Smooth muscle cell (in vitro differentiated cells): ENCODE results near the gene MAMDC2. TPM values are rescaled to one million over a fixed set of nuclear protein-coding genes. Genes with fewer than 3 reads are reported as not detected.

Experiments
- DNase-seq: peaks from one replicate; lab custom pipeline; 2025; ENCODE audit not compliant: unreplicated experiment; lab: John Stamatoyannopoulos, UW
- H2AFZ ChIP-seq: fragments of 200-600 bp; sonication (generic); 2 replicates; pipeline ENCODE4 v1.6.0; 2016; ENCODE audit warnings: antibody characterized with exemption, low read depth, mild to moderate bottlenecking
- H3F3A ChIP-seq: fragments of 200-600 bp; sonication (generic); 2 replicates; pipeline ENCODE4 v1.6.0; 2017; ENCODE audit warnings: antibody characterized with exemption, low read depth
- H3K27ac ChIP-seq: fragments of 200-600 bp; sonication (generic); 2 replicates; pipeline ENCODE4 v1.5.1; 2016; ENCODE audit warnings: low read depth, mild to moderate bottlenecking
- H3K27me3 ChIP-seq: fragments of 200-600 bp; sonication (generic); 2 replicates; pipeline ENCODE4 v1.6.1; 2016; ENCODE audit warnings: low read depth, mild to moderate bottlenecking
- H3K36me3 ChIP-seq: fragments of 200-600 bp; sonication (generic); 2 replicates; pipeline ENCODE4 v1.5.1; 2016; ENCODE audit warnings: low read depth
- H3K4me1 ChIP-seq: fragments of 200-600 bp; sonication (generic); 2 replicates; pipeline ENCODE4 v1.5.1; 2016; ENCODE audit warnings: low read depth
- H3K4me2 ChIP-seq: fragments of 200-600 bp; sonication (generic); 2 replicates; pipeline ENCODE4 v1.6.0; 2016; ENCODE audit warnings: mild to moderate bottlenecking
- H3K4me3 ChIP-seq: fragments of 200-600 bp; sonication (generic); 2 replicates; pipeline ENCODE4 v1.5.1; 2016; ENCODE audit warnings: mild to moderate bottlenecking
- H3K79me2 ChIP-seq: fragments of 200-600 bp; sonication (generic); 2 replicates; pipeline ENCODE4 v1.6.0; 2016; ENCODE audit warnings: low read depth, mild to moderate bottlenecking
- H3K9ac ChIP-seq: fragments of 200-600 bp; sonication (generic); 2 replicates; pipeline ENCODE4 v1.6.0; 2016; ENCODE audit warnings: low read depth
- H3K9me3 ChIP-seq: fragments of 200-600 bp; sonication (generic); replicated peaks from 2 replicates; pipeline ENCODE4 v1.5.1; 2016; ENCODE audit warnings: low read depth
- H4K20me1 ChIP-seq: fragments of 200-600 bp; sonication (generic); 2 replicates; pipeline ENCODE4 v1.6.0; 2016; ENCODE audit warnings: low read depth
- CTCF ChIP-seq: fragments of 200-600 bp; sonication (generic); IDR thresholded peaks from 2 replicates; pipeline ENCODE4 v1.5.1; 2017; ENCODE audit warnings: borderline replicate concordance, mild to moderate bottlenecking, antibody characterized with exemption; ENCODE audit not compliant: insufficient read depth, poor library complexity, severe bottlenecking
- WGBS: methylation state at CpG from one replicate; pipeline ENCODE4 v1.1.7; 2016; ENCODE audit warnings: low lambda C conversion rate; 5-methylcytosine and 5-hydroxymethylcytosine counted together
- polyA plus RNA-seq: library from polyadenylated mRNA; unstranded; fragments of >200 nt; fragmentation: Nextera tagmentation; extraction: Ambion mirVana; gene quantifications from 2 replicates; pipeline ENCODE4 v1.2.1, GENCODE V29; 2016
- total RNA-seq: library from RNA; depleted of rRNA; stranded (reverse); fragments of >200 nt; gene quantifications from 2 replicates; pipeline ENCODE4 v1.2.3, GENCODE V29; 2014

Gene MAMDC2
- total and polyA plus RNA-seq, 2 experiments from 2014 or later: 8.2 to 13.0 TPM

DNA sequence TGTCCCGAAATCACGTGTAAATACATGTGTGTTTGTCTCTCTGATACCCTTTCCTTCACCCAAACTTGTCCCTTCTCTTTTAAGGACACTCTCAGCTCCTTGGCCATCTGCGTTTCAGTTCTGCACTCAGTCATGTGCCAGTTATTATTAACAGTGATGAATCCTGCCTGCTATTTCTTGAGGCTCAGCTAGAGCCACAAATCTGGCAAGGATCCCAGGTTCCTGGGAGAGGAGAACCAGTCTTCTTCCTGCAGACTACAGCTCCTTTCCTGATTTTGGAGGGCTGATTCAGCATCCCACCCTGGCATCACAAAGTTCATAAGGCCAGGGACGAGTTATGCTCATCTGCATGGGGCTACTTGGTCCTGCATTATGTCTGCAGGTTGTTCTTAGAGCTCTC lies 5.6 kb downstream of the MAMDC2 start:
- no peak overlapping the region for H3K4me2 ChIP-seq
- no peak overlapping the region for H3K9ac ChIP-seq
- no peak overlapping the region for H3K27ac ChIP-seq
- no peak for DNase-seq
- no peak overlapping the region for H3K4me3 ChIP-seq
- no peaks in the 10 kb centered on the region for H3K27me3 ChIP-seq
- H3K9me3 ChIP-seq: no peaks in the 10 kb centered on the region
- H3K36me3 ChIP-seq: no peaks in the 10 kb centered on the region
- no peaks in the 10 kb centered on the region for H3K79me2 ChIP-seq
- TF ChIP-seq CTCF: no peak
- WGBS: 72% methylated on average over 4 of the region's 4 CpGs
- no peak overlapping the region for H2AFZ ChIP-seq
- no peaks in the 10 kb centered on the region for H4K20me1 ChIP-seq
- H3K4me1 ChIP-seq: peaks cover 14% of the 10 kb centered on the region
- peaks cover 4% of the 10 kb centered on the region for H3F3A ChIP-seq

DNA sequence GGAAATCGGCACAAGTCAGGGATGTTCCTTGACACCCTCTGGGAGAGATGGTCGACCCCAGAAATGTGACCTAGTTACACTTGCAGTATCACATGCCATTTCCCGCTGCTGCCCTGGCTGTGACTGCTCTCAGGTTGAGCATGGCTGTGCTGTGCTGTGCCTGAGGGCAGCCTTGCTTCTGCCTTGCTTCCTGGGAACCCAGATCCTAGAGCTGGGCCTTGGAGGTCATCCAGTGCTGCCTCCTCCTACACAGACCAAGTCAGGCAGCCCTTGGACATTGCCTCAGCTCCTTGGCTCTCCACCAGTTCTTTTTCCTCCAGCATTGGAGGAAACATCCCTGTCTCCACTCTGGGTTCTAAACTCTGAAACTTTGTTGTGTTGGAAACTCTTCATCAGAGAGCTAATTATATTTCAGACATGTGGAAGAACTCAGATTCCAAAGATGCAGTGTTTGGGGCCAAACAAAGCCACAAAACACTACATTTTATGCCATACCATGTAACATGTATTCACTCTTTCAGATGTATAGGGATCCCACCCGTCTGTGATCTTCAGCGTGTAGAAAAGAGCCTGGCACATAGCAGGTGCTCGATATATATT lies 6.1 kb downstream of the MAMDC2 start:
- DNase-seq: no peak
- no peak for TF ChIP-seq CTCF
- H2AFZ ChIP-seq: no peak overlapping the region
- no peaks in the 10 kb centered on the region for H3K36me3 ChIP-seq
- H3K9me3 ChIP-seq: no peaks in the 10 kb centered on the region
- no peak overlapping the region for H3K27ac ChIP-seq
- H3K4me2 ChIP-seq: no peak overlapping the region
- peaks cover 4% of the 10 kb centered on the region for H3F3A ChIP-seq
- no peaks in the 10 kb centered on the region for H4K20me1 ChIP-seq
- H3K4me3 ChIP-seq: no peak overlapping the region
- H3K27me3 ChIP-seq: no peaks in the 10 kb centered on the region
- H3K9ac ChIP-seq: no peak overlapping the region
- peaks cover 8% of the 10 kb centered on the region for H3K4me1 ChIP-seq
- H3K79me2 ChIP-seq: no peaks in the 10 kb centered on the region
- WGBS: 92% methylated on average over 6 of the region's 6 CpGs

- no peaks in the 10 kb centered on the region for H4K20me1 ChIP-seq
- no peak for TF ChIP-seq CTCF
- peaks cover 4% of the 10 kb centered on the region for H3F3A ChIP-seq
- no peak overlapping the region for H2AFZ ChIP-seq
- H3K4me2 ChIP-seq: no peak overlapping the region
- H3K9ac ChIP-seq: no peak overlapping the region
- H3K79me2 ChIP-seq: no peaks in the 10 kb centered on the region
- H3K27ac ChIP-seq: no peak overlapping the region
- no peak for DNase-seq
- no peaks in the 10 kb centered on the region for H3K9me3 ChIP-seq
- H3K27me3 ChIP-seq: no peaks in the 10 kb centered on the region
- 100% methylated on average over 1 of the region's 1 CpG for whole genome bisulfite sequencing
- no peaks in the 10 kb centered on the region for H3K36me3 ChIP-seq
- H3K4me3 ChIP-seq: no peak overlapping the region
- no peaks in the 10 kb centered on the region for H3K4me1 ChIP-seq
These were observed 9.1 kb downstream of the MAMDC2 start for GRCh38 chr9:70052768-70053167.

GRCh38 chr9:70053864-70054263 lies 10.2 kb downstream of the MAMDC2 start:
- DNase-seq: no peak

More at GRCh38 chr9:70053864-70054263, 10.2 kb downstream of the MAMDC2 start:
- Histone ChIP-seq H3K27me3 (no peaks in the 10 kb centered on the region), H3K4me3 (no peak overlapping the region), H3K4me1 (no peaks in the 10 kb centered on the region), H3K36me3 (no peaks in the 10 kb centered on the region), H3K27ac (no peak overlapping the region), H3K4me2 (no peak overlapping the region), H3K9me3 (no peaks in the 10 kb centered on the region), H3F3A (peaks cover 4% of the 10 kb centered on the region), H3K79me2 (no peaks in the 10 kb centered on the region), H2AFZ (no peak overlapping the region), H3K9ac (no peak overlapping the region), H4K20me1 (no peaks in the 10 kb centered on the region)
- WGBS: 74% methylated on average over 2 of the region's 2 CpGs
- TF ChIP-seq CTCF: no peak
